ENCODE results near the gene TBX10.
A peak's percentile ranks its signal among the peaks of the same experiment; 100 is the strongest.

TBX10 gene

DNA sequence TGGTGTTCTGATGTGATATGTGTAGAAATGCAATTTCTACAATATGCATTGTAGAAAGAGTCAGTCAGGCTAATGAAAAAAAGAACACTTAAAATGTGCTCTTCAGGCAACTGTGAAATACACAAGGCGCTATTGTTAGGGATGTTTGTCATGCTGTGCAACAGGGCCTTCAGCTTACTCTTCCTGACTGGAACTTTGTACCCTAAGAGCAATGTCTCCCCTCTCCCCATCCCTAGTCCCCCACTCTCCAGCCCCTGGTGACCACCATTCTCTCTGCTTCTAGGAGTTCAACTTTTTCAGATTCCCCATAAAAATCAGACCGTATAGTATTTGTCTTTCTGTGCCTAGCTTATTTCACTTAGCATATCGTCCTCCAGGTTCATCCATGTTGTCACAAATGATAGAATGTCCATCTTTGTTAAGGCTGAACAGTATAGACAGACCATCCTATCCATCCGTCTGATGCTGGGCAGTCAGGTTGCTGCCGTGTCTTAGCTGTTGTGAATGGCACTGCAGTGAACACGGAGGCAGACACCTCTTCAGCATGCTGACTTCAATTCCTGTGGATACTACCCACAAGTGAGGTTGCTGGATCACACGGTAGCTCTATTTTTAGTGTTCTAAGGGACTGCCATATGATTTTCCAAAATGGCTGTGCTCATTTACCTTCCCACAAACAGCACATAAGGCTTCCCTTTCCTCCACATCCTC, 22.2 kb downstream of the TBX10 start:
- H3K4me3 ChIP-seq (ENCODE audit: low read length) = no peak overlapping the region
- no peak overlapping the region for H3K9ac ChIP-seq (ENCODE audit: low read length)
- DNase-seq (ENCODE audit: low read depth) = no peak
- H3K36me3 ChIP-seq (ENCODE audit: control insufficient read depth, insufficient read depth, low read length, severe bottlenecking) = peaks cover 6% of the 10 kb centered on the region
- H3K27me3 ChIP-seq (replicated peaks; ENCODE audit: control insufficient read depth, insufficient read depth, low read length) = peaks cover 13% of the 10 kb centered on the region
- no peaks in the 10 kb centered on the region for H3K9me3 ChIP-seq (ENCODE audit: control insufficient read depth, low read length)
- H3K4me1 ChIP-seq (ENCODE audit: control insufficient read depth, insufficient read depth, low read length) = peaks cover 5% of the 10 kb centered on the region

- Histone ChIP-seq H3K9me3 (ENCODE audit: control insufficient read depth, low read length) (no peaks in the 10 kb centered on the region), H3K36me3 (ENCODE audit: control insufficient read depth, insufficient read depth, low read length, severe bottlenecking) (peaks cover 14% of the 10 kb centered on the region), H3K4me3 (ENCODE audit: low read length) (no peak overlapping the region), H3K27me3 (replicated peaks; ENCODE audit: control insufficient read depth, insufficient read depth, low read length) (peaks cover 13% of the 10 kb centered on the region), H3K9ac (ENCODE audit: low read length) (no peak overlapping the region), H3K4me1 (ENCODE audit: control insufficient read depth, insufficient read depth, low read length) (peaks cover 5% of the 10 kb centered on the region)
- no peak for DNase-seq (ENCODE audit: low read depth)
Measured at GRCh38 chr11:67616431-67617242, 22.9 kb downstream of the TBX10 start.

- DNase-seq (ENCODE audit: low read depth) = no peak
- peaks cover 21% of the 10 kb centered on the region for H3K36me3 ChIP-seq (ENCODE audit: control insufficient read depth, insufficient read depth, low read length, severe bottlenecking)
- peaks cover 13% of the 10 kb centered on the region for H3K27me3 ChIP-seq (replicated peaks; ENCODE audit: control insufficient read depth, insufficient read depth, low read length)
- no peak overlapping the region for H3K9ac ChIP-seq (ENCODE audit: low read length)
- no peak overlapping the region for H3K4me3 ChIP-seq (ENCODE audit: low read length)
- H3K4me1 ChIP-seq (ENCODE audit: control insufficient read depth, insufficient read depth, low read length) = peaks cover 5% of the 10 kb centered on the region
- H3K9me3 ChIP-seq (ENCODE audit: control insufficient read depth, low read length) = no peaks in the 10 kb centered on the region
Measured at GRCh38 chr11:67615728-67616430, 23.7 kb downstream of the TBX10 start.

GRCh38 chr11:67614730-67615714, 24.5 kb downstream of the TBX10 start:
- Histone ChIP-seq H3K9me3 (ENCODE audit: control insufficient read depth, low read length) (no peaks in the 10 kb centered on the region), H3K36me3 (ENCODE audit: control insufficient read depth, insufficient read depth, low read length, severe bottlenecking) (peaks cover 30% of the 10 kb centered on the region), H3K27me3 (replicated peaks; ENCODE audit: control insufficient read depth, insufficient read depth, low read length) (peaks cover 13% of the 10 kb centered on the region), H3K4me3 (ENCODE audit: low read length) (no peak overlapping the region), H3K4me1 (ENCODE audit: control insufficient read depth, insufficient read depth, low read length) (peaks cover 5% of the 10 kb centered on the region), H3K9ac (ENCODE audit: low read length) (peak overlapping the region; percentile 46)
- no peak for DNase-seq (ENCODE audit: low read depth)

GRCh38 chr11:67613960-67614715, 25.4 kb downstream of the TBX10 start:
- Histone ChIP-seq H3K36me3 (ENCODE audit: control insufficient read depth, insufficient read depth, low read length, severe bottlenecking) (peaks cover 39% of the 10 kb centered on the region), H3K27me3 (replicated peaks; ENCODE audit: control insufficient read depth, insufficient read depth, low read length) (peaks cover 13% of the 10 kb centered on the region), H3K4me3 (ENCODE audit: low read length) (peak overlapping the region; percentile 61), H3K9me3 (ENCODE audit: control insufficient read depth, low read length) (no peaks in the 10 kb centered on the region), H3K9ac (ENCODE audit: low read length) (peak overlapping the region; percentile 46), H3K4me1 (ENCODE audit: control insufficient read depth, insufficient read depth, low read length) (peaks cover 5% of the 10 kb centered on the region)
- DNase-seq (ENCODE audit: low read depth) = peak; percentile 72

DNA sequence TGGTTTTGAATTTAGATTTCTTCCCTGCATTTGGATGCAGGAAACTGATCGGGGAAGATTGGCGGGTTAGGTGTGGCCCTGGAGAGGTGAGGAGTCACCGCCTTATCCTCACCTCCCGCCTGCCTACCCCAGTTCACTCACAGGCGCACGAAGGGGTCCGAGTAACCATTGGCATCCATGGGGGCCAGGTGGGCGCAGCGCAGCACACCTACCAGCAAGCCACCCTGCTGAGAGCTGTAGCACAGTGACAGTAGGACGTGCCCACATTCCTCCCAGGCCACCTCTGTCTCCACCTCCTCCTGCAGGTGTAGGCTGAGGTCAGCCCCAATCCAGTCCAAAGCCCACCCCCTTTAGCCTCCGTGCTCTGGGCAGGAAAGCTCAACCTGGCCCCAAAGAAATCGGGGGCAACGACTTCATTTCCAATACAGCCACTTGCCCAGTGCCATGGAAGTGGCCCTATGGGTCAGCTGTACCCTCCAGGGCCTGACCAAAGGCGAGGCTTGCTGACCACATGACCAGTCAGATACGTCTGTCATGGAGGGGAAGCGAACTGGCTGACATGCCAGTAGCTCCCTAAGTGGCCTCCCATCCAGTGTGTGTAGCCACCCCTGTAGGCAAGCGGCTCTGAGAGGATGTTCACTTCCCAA, 26.1 kb downstream of the TBX10 start:
- DNase-seq (ENCODE audit: low read depth) = no peak
- Histone ChIP-seq H3K27me3 (replicated peaks; ENCODE audit: control insufficient read depth, insufficient read depth, low read length) (peaks cover 13% of the 10 kb centered on the region), H3K4me1 (ENCODE audit: control insufficient read depth, insufficient read depth, low read length) (peaks cover 5% of the 10 kb centered on the region), H3K9ac (ENCODE audit: low read length) (peak overlapping the region; percentile 46), H3K36me3 (ENCODE audit: control insufficient read depth, insufficient read depth, low read length, severe bottlenecking) (peaks cover 44% of the 10 kb centered on the region), H3K4me3 (ENCODE audit: low read length) (peak overlapping the region; percentile 61), H3K9me3 (ENCODE audit: control insufficient read depth, low read length) (no peaks in the 10 kb centered on the region)

- Histone ChIP-seq H3K36me3 (ENCODE audit: control insufficient read depth, insufficient read depth, low read length, severe bottlenecking) (peaks cover 44% of the 10 kb centered on the region), H3K4me1 (ENCODE audit: control insufficient read depth, insufficient read depth, low read length) (peaks cover 11% of the 10 kb centered on the region), H3K9me3 (ENCODE audit: control insufficient read depth, low read length) (no peaks in the 10 kb centered on the region), H3K4me3 (ENCODE audit: low read length) (no peak overlapping the region), H3K9ac (ENCODE audit: low read length) (no peak overlapping the region), H3K27me3 (replicated peaks; ENCODE audit: control insufficient read depth, insufficient read depth, low read length) (peaks cover 13% of the 10 kb centered on the region)
- no peak for DNase-seq (ENCODE audit: low read depth)
Measured at GRCh38 chr11:67612751-67613150, 26.8 kb downstream of the TBX10 start.

DNA sequence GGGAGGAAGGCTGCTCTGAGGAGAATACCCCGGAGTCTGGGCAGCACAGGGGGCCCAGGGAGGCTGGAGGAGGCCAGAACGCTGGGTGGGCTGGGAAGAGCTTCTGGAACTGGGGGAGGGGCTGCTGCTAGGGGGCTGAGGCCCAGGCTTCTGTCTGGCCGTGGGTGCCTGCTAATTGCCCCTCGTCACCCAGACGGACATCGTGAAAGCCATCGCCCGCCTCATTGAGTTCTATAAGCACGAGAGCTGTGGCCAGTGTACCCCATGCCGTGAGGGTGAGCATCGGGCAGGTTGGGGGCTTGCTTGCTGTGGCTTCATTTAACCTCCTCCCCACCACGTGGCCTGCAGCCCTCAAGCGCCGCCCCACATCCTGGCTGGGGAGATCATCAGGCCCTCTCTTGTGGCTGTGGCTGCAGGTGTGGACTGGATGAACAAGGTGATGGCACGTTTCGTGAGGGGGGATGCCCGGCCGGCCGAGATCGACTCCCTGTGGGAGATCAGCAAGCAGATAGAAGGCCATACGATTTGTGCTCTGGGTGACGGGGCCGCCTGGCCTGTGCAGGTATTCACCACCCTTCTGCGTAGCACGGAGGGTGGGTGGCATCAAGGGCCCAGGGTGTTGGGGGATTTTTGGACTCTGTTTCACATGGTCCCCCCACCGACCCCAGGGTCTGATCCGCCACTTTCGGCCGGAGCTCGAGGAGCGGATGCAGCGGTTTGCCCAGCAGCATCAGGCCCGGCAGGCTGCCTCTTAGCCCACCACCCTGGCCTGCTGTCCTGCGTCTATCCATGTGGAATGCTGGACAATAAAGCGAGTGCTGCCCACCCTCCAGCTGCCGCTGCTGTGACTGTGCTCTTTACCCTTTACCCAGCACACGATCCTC, 27.6 kb downstream of the TBX10 start:
- H3K27me3 ChIP-seq (replicated peaks; ENCODE audit: control insufficient read depth, insufficient read depth, low read length) = peaks cover 13% of the 10 kb centered on the region
- peaks cover 17% of the 10 kb centered on the region for H3K4me1 ChIP-seq (ENCODE audit: control insufficient read depth, insufficient read depth, low read length)
- peaks cover 44% of the 10 kb centered on the region for H3K36me3 ChIP-seq (ENCODE audit: control insufficient read depth, insufficient read depth, low read length, severe bottlenecking)
- DNase-seq (ENCODE audit: low read depth) = no peak
- H3K9ac ChIP-seq (ENCODE audit: low read length) = no peak overlapping the region
- no peak overlapping the region for H3K4me3 ChIP-seq (ENCODE audit: low read length)
- no peaks in the 10 kb centered on the region for H3K9me3 ChIP-seq (ENCODE audit: control insufficient read depth, low read length)

- H3K4me3 ChIP-seq (ENCODE audit: low read length) = no peak overlapping the region
- H3K9me3 ChIP-seq (ENCODE audit: control insufficient read depth, low read length) = no peaks in the 10 kb centered on the region
- H3K27me3 ChIP-seq (replicated peaks; ENCODE audit: control insufficient read depth, insufficient read depth, low read length) = peaks cover 13% of the 10 kb centered on the region
- H3K9ac ChIP-seq (ENCODE audit: low read length) = no peak overlapping the region
- DNase-seq (ENCODE audit: low read depth) = no peak
- peaks cover 21% of the 10 kb centered on the region for H3K4me1 ChIP-seq (ENCODE audit: control insufficient read depth, insufficient read depth, low read length)
- H3K36me3 ChIP-seq (ENCODE audit: control insufficient read depth, insufficient read depth, low read length, severe bottlenecking) = peaks cover 44% of the 10 kb centered on the region
Measured at GRCh38 chr11:67611165-67611564, 28.4 kb downstream of the TBX10 start.
